Esophagus mucosa (tissue), 1 donor: ENCODE results near the gene CTSE. TPM values are rescaled to one million over a fixed set of nuclear protein-coding genes. Genes with fewer than 3 reads are reported as not detected.

Source experiments
- ATAC-seq: fragments of 200-7000 bp; cut with Tn5 transposase; one replicate; pipeline ENCODE4 v1.9.1; 2020
- total RNA-seq: library from RNA; stranded (reverse); gene quantifications from one replicate; pipeline ENCODE4 v1.2.4, GENCODE V29; 2023
- donor health status: DM: yes; HTN: yes; CAD: no.

CTSE gene
- total RNA-seq, 1 donor from 2014 or later, result 0.12 TPM

DNA sequence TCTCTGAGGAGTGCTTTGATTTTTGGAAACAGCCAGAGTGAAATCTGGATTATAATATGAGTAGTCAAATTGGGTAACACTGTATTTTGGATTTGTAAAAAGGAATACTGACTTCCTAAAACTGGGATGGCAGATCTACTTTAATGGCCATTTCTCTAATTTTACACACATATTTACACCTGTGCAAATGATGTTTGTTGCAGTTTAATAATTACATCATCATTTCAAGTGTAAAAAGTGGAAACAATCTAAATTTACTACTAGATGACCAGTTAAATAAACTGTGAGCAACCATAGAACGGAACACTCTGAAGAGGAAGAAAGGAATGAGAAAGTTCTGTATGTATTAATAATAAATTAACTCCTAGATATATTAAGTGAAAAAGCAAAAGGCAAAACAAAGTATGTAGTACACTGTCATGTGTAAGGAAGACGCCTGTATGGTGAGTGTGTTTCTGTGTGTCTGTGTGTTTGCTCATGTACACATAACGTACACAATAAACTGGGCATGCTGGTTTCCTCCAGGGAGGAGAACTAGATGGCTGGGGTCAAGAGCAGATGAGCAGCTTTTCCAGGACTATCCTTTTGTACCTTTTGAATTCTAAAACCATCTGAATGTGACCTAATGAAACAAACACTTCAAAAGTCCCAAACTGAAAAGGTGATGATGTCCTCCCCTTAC lies 26.4 kb upstream of the CTSE start:
- ATAC-seq, result peak; percentile 50

DNA sequence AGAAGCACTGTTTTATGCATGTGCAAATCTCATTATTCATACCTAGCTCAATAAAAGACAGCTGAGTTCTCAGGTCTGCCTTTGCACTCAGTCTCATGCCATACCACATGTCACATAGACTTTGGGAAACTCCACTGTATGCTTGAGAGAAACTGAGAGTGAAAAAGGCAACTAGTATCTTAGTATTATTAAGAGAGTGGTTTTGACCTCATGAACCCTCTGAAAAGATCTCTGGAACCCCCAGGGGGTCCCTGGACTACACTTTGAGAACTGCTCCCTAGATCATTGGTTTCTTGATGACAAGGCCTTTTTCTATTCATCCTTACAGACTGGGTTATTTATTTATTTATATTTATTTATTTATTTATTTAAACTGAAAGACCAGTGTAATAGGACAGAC lies 25.6 kb upstream of the CTSE start:
- no peak for ATAC-seq

DNA sequence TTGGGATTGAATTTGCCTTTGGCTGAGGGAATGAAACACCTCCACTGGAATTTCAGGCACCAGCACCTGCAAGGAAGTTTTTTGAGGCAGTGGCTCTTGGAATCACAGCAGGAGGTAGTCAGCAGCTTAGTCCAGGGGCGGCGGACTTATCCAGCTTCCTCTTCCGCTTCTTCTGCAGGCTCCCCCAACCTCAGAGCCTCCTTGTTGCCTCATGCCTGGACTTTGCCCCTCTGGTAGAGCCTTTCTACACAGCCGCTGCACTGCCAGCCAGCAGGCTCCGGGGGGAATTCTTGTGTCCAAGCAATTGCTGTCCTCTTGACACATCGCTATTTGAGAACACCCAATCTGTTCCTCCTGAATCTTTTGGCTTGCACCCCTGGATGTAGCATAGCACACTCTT lies 24.9 kb upstream of the CTSE start:
- no peak for ATAC-seq

DNA sequence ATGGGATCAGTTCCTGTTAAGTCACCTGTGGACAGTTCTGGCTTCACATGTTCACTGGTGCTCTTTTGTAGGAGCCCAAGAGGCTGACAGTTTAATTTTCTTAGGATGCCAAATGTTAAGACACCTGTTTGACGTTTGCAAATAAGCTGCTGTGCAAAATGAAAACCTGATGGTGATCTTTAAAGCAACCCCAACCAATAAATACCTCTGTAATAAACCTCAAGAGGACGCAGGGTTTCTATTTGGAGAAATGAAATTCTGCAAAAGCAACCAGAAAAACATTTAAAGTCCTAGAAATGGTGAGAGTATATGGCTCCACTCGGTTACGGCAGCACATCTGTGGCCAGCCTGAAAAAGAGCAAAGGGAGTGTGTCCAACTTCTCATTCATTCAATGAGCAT lies 23.6 kb upstream of the CTSE start:
- no peak for ATAC-seq

DNA sequence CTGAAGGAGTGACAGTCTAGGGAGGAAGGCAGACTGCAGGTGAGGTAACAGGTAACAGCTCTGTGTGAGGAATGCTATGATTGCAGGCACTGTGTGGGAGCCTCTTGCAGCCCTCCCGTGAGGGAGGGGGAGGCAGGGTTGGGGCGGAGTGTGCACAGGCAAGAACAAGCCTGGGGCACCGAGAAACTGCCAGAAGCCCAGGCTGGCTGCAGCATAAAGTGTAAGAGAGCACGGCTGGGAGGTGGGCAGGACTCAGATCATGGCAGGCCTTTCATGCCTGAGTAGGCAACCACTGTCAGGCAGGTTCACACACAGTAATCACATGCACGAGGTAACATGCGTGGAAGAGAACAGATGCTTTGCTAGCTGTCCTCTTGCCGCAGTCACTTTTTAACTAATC lies 17.9 kb upstream of the CTSE start:
- peak; percentile 82 for ATAC-seq

DNA sequence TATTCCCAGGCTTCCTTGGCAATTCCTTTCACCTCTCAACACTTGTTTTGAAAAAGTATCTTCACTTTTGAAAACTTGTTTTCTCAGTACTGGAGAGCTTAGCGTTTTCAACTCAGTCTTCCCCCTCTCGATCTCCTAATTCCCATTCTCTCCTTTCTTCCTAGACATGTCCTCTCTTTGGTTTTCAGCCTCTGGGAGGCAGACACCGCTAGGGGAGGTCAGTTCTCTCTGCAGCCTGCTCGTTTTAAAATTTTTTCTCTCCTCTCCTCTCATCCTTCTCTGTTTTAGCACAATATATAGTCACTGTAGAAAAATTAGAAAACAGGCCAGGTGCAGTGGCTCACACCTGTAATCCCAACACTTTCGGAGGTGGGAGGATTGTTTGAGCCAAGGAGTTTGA lies 16.6 kb upstream of the CTSE start:
- no peak for ATAC-seq

DNA sequence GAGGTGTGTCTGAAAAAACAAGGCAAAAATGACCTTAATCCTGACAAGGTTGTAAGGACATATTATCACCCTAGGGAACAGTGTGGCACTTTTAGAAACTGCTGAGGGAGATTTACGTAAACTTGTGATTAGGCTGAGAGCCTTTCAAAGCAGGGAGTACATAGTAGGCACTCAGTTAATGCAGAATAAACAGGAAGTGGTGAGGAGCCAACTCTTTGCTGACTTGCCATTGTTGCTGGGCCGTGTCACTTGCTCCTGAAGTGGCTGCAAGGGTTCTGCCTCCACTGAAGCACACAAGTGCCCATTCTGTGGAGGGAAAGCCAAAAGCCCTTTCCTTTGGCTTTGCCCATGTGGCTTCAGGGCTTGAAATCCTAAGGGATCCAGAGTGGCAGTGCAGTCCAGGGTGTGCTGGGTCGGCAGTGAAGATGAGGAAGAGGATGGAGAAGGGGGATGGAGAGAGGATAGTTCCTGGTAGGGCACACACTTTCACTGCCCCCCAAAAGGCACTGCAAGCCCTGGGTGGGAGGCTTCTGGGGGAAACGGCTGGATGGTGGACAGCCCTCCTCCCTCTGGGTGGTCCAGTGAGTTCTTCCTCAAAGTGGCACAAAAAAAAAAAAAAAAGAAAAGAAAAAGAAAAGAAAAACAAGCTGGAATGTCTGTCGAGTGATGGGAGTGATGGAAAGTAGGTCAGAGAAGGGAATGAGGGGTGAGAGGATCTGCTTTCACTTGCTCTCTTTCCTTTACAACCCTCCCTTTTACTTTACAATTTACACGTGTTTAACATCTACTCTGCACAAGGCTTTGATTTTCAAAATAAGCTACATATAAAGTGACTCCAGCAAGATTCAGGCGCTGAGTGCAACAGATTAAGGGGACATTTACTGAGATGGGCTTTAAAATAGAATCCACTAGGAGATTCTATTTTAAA lies 15.6 kb upstream of the CTSE start:
- ATAC-seq, result no peak

DNA sequence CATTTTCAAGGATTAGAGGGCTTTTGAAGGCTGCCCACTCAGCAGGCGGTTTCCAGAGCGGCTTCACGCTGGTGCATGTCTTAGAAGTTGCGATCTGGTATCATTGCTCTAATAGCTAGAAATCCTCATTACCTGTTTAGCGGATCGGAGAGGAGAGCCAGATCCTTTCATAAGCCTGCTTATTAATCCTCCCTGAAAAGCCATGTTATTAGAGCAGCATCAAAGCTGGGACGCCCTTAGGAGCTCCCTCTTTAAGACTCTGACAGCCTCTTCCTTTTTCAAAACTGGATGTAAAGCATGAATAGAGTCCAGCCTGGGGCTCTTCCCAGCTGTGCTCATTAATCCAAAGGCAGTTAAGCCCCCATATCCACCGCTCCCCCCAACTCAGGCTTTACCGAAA lies 13.9 kb upstream of the CTSE start:
- peak; percentile 32 for ATAC-seq

DNA sequence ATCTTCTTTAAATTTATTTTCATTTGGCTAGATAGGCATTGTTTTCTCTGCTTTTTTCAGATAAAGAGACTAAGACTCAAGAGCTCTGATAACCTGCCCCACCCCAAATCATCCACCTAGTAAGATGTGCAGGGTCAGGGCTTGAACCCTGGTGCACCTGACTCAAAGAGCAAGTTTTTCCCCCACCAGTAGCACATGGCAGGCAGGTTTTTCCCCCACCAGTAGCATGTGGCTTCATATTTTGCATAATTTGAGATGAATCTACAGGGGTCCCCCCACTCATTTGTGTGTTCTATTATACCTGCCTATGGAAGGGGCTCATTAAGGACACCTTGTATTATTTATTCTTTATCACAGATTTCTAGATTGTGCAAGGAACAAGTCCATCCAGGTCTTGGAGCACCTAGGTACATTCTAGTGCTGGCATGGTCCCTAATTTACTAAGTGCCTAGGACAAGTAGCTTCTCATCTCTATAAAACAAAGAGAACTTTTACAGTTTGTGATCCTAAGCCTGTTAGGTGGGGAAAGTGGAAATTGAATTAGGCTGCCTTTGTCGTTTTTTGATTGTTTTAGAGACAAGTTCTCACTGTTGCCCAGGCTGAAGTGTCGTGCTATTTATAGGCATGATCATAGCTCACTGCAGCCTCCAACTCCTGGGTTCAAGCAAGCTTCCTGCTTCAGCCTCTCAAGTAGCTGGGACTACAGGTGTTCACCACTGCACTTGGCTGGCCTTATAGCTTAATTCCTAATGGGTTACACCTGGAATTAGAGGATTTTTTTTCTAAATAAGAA lies 13.2 kb upstream of the CTSE start:
- no peak for ATAC-seq

DNA sequence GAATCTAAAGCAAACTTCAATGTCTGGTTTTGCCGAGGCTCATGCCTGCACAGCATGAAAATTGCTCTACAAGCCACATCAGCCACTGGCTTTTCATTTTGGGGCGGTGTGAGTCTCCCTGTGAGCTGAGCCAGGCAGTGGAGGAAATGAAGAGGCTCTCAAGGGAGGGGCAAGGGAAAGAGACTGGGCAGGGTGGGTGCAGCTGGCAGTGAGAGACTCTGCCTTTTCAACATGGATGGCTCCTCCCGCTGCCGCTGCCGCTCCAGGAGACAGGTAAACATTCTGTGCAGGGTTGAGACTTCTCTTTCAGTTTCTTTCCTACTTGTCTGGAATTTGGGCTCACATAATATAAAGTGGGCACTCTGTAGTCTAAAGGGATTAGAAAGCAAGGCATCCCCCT lies 11.3 kb upstream of the CTSE start:
- ATAC-seq, result peak; percentile 36

DNA sequence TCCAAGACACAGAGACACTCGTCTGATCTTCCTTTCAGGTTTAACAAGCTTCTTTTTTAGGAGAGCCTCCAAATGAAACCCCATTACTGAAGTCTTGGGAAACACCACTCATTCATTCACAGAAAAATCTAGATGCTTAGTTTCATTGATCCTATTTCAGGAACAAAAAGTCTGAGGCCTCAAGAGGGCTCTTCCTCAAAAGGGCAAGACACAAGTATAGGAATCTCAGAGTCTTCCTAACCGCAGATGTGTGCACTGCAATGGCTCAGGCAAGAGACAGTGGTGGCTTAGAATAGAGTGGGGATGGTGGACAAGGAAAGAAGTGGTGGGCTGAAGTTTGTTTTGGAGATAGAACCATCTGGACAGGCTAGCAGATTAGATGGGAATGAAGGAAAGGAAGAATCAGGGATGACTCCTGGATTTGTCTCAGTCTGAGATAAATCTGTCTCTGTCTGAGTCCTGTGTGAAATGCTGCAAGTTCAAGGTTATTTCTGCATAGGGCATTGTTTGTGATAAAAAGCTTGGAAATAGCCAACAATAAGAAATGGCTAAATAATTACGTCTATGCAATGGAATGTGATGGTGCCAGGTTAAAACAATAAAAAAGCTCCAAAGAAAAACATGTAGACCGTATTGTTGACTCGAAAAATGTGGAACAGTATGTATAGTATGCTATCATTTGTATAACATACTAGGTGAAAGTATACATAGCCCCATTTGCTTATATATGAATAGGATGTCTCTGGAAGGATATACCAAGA lies 8.9 kb upstream of the CTSE start:
- no peak for ATAC-seq

DNA sequence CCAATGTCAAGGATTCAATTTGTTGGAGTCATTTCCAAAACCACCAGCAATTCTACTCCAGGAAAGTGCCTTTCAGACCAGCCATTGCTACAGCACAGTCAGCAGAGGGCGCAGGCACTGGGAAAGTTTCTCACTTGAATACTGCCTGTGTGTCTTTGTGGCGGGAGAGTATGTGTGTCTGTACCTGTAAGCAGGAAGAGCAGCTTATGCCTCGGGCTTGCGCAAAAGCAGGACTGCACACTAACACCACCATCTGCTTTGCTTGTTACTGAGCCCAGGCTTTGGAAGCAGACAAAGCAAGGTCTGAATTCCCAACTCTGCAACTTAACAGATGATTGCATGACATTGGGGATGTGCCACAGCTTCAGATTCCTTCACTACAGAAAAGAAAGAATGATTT lies 7.0 kb upstream of the CTSE start:
- ATAC-seq, result peak; percentile 96

DNA sequence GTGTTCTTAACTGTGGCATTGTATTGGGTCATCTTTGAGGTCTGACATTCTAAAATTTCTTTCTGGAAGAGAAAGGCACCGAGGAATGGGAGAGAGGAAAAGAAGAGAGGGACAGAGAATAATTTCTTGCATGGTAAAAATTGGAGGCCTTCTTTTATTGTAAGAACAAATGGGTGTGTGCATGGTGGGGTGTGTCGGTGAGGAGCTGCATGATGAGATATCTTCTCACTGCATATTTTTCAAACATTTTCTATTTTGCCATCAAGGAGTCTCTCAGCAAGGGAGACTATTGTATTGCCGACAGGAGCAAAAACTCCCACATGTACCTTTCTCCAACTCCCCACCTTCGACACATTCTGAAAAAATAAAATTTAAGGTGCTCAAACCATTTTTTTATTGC lies 6.5 kb upstream of the CTSE start:
- no peak for ATAC-seq

DNA sequence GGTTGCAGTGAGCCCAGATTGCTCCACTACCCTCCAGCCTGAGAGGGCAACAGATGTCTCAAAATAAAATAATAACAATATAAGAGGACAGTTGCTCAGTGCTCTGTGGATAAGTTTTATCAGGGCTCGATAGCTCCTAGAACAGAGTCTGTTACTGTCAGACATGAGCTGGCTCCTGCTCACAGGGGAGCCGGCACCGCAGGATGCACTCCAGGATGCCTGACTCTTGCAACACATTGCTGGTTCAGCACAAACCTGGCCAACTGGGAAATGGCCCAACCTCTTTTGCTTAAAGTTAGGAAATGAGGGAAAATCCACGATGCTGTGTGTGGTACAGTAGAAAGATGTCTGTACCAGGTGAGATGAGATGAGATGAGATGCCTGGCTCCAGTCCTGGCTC lies 5.8 kb upstream of the CTSE start:
- peak; percentile 73 for ATAC-seq

DNA sequence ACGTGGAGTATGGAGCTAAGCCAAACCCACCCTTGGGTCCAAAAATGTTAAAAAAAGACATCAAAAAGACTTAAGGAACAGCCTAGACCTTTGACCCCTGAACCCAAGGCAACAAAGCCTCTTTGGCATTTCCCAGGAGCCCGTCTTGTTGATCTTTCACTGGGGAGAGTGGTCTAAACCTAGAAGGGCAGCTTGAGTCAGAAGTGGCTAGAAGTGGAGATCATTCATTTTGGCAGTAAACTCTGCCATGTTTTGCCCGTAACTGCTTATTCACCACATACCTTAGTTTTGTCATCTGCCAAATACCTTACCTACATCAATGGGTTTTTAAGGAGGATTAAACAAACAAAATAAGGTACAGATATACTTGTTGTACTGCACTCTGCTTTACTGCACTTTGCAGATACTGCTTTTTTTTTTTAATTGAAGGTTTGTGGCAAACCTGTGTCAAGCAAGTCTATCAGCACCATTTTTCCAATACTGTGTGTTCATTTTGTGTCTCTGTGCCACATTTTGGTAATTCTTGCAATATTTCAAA lies 1.7 kb upstream of the CTSE start:
- ATAC-seq, result peak; percentile 38

DNA sequence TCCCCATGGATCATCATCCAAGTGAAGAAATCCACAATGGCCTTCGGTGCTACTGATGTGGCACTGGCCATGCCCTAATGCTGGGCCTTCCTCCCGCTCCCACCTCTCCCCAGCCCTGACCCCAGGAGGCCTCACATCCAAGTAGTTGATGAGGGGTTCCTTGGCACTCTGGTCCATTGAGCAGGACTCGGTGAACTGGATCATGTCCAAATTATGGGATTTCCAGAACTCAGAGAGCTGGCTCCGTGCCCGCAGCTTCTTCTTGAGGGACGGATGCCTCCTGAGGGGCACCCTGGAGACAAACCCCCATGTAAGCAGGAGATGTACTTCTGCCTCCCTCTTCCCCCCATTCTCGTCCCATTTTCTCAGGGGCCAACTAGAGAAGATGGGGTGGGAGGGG lies 929 bp downstream of the CTSE start:
- ATAC-seq, result no peak

DNA sequence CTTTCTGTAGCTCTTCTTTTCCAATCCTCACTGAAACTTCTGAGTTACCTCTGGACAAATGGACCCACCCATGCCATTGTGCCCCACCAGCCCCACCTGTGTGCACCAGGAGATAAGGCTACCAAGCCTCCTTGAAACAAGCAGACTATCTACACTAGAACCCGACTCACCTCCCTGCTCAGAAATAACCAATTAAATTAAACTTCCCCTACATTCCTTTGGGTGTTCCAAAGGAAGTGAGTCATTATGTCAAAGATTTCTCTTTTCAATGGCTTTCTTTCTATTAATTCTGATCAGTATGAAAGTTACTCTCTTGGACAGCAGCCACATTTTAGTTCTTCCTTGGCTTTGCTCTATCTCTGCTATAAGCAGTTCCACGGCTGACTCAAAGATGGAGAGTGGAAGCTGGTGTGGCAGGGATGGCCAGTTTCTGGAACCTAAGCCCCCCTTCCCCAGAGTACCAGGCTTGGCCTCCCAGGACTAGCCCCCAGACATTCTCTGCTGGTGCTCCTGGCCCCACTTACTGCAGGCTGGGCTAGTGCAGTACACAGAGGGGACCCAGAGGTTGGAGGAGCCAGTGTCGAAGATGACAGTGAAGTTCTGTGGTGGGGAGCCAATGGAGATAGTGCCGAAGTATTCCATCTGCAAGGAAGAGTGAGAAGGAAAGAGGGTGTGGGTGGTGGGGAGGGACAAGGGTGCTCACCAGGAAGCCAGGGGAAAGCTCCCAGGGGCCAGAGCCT lies 1.9 kb downstream of the CTSE start:
- peak; percentile 30 for ATAC-seq

DNA sequence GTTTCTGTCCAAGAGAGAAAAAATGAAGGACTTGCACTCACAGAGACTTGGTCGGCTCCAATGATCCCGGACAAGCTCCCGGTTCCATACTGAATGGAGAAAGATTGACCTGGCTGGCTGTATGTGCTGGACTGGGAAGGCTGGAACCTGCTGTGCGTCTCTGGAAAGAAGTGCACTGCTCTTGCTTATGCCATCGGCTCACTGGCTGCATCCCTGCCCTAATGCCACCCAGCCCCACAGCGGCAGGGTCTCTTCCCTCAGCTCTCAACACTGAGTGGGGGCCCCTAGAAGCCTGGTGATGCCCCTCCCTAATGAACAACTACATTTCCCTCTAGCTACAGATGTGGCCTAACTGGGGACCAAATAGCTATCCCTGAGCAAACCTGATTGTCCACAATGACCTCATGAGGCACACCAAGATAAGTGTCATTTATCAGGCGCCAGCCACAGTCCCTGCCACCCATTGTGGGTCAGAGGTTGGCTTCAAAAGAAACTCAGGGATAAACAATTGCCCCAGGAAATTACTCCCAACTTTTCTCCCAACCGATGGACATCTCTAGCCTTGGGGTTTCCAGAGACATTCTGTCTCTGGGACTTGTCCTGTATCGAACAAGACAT lies 2.6 kb downstream of the CTSE start:
- ATAC-seq, result peak; percentile 25

DNA sequence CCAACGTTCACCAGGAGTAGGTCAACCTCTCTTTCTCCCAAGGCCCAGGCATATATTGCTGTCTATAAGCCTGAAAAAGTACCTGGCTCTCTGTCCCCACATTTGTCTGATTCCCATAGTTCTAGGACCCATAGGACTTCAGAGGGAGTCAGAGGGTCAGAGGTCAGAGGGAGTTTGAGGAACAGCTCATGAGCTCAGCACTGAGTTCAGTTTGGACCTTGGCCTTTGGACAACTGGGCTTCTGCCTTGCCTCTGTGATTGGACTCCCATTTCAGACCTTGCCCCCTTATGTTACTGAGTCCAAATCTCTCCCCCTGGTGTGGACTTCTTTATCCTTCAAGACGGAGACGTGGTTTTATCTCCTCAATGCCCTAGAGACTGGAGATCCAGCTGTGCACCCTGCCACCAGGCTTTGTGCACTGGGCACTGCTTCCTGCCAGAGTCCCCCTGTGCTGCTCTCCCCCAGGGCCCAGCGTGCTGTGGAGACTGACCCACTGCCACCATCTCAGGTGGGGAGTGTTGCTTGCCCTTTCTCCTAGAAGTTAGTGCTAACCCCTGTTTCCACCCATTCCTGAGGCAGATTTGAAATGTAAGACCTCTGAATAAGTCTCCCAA lies 3.2 kb downstream of the CTSE start:
- ATAC-seq, result no peak

DNA sequence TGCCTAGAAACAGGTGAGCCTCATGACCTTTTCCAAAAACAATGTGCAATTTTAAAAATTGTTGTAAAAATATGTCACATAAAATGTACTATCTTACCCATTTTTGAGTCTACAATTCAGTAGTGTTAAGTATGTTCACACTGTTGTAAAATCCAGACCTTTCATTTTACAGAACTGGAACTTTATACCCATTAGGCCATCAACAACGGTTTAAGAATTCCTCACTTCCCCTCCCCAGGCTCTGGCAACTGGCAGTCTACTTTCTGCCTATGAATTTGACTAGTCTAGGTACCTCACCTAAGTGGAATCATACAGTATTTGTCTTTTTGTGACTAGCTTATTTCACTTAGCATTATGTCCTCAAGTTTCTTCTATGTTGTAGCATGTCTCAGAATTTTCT lies 8.6 kb downstream of the CTSE start:
- no peak for ATAC-seq

DNA sequence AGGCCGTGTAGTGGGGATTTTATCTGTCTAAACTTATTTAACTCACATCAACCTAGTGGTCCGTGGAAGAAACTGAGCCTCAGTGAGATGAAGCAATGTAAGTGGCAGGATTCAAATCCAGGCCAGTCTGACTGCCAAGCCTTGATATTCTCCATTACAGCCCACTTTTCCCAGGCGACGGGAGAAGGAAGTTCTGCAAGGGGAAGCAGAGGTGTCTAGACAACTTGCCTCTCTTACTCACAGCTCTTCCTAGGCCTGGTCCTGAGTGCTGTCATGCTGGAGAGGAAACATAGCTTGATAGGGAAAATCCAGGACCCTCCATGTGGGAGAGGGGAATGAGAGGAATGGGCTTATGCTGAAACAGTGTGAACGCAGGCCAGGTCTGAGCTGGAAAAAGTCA lies 9.1 kb downstream of the CTSE start:
- ATAC-seq, result no peak
